SK-N-MC (cell line): ENCODE data around the gene PROSER2.
"Not testable (repeated sequence)": the region's sequence is repeated elsewhere in the genome, so short reads cannot be mapped to it uniquely, and the experiment has no call there.

Experiments used
- DNase-seq: peaks from one replicate; pipeline ENCODE4 v3.0.0-alpha.2; 2011; ENCODE audit warnings: low read depth, low spot score
- H3K27ac ChIP-seq: fragments of 200-600 bp; sonication (generic); 2 replicates; pipeline ENCODE4 v1.5.1; 2016; ENCODE audit warnings: mixed run types
- H3K36me3 ChIP-seq: fragments of 200-600 bp; sonication (generic); 2 replicates; pipeline ENCODE4 v1.6.1; 2017; ENCODE audit warnings: antibody characterized with exemption, low read length, mixed read lengths; ENCODE audit not compliant: insufficient read depth
- H3K4me3 ChIP-seq: fragments of 200-600 bp; sonication (generic); 2 replicates; pipeline ENCODE4 v1.5.1; 2016
- H3K9ac ChIP-seq: fragments of 200-600 bp; sonication (generic); 2 replicates; pipeline ENCODE4 v1.8.0; 2017; ENCODE audit warnings: mixed run types, mixed read lengths; ENCODE audit not compliant: insufficient read length
- H3K9me3 ChIP-seq: fragments of 200-600 bp; sonication (generic); 2 replicates; pipeline ENCODE4 v1.6.1; 2017; ENCODE audit warnings: low read depth, mild to moderate bottlenecking, antibody characterized with exemption, low read length, moderate library complexity, mixed read lengths
- EZH2 ChIP-seq: fragments of 200-600 bp; sonication (generic); IDR thresholded peaks from one replicate; pipeline ENCODE4 v1.6.1; 2017; ENCODE audit warnings: antibody characterized with exemption
- FOXP2 ChIP-seq: optimal IDR thresholded peaks from 2 replicates; pipeline ENCODE3; 2011; ENCODE audit warnings: mild to moderate bottlenecking, moderate library complexity; ENCODE audit not compliant: insufficient read depth; ENCODE audit errors: extremely low read length, control extremely low read depth
- POLR2AphosphoS5 ChIP-seq: IDR thresholded peaks from 2 replicates; pipeline ENCODE4 v1.6.1; 2012; ENCODE audit warnings: mild to moderate bottlenecking, low read depth, low read length, borderline replicate concordance

Gene PROSER2

DNA sequence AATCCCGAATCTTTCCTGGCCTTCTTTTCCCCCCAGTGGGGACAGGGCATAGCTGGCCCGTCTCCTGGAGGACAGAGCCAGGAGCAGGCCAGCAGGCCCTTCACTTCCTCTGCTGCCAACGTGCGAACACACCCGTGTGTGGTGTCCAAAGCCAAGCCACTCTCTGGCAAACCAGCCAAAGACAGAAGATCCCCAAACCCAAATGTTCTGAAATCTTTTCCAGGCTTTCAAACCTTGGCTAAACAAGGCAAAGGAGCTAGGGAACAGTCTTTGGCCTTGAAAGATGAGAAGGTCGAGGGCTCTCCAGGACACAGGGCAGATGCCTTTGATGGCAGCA, 63.0 kb downstream of the PROSER2 start:
- H3K9ac ChIP-seq, result no peak overlapping the region
- no peak overlapping the region for H3K4me3 ChIP-seq
- no peaks in the 10 kb centered on the region for H3K36me3 ChIP-seq
- DNase-seq, result no peak
- H3K9me3 ChIP-seq, result no peaks in the 10 kb centered on the region
- TF ChIP-seq EZH2, result no peak
- no peak for TF ChIP-seq POLR2AphosphoS5
- TF ChIP-seq FOXP2, result no peak
- H3K27ac ChIP-seq, result no peak overlapping the region

DNA sequence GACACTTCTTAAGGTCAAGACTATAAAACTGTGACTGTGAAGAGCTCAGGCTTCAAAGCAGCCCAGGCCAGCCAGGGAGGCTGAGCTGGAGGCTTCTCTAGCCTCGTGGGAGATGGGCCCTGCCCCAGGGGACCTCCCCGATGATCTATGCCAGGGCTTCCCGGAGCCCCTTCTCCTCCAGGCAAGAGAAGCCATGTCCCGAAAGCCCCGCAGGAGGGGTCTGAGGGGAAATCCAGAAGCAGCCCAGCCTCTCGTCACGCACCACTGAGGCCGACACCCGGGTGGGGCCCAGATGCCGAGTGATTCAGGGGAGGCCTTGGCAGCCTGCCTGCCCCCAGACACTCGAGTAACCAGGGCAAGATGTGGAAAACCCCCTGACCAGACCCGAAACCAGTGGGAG, 63.7 kb downstream of the PROSER2 start:
- H3K9ac ChIP-seq, result no peak overlapping the region
- H3K36me3 ChIP-seq, result no peaks in the 10 kb centered on the region
- H3K9me3 ChIP-seq, result no peaks in the 10 kb centered on the region
- H3K4me3 ChIP-seq, result no peak overlapping the region
- no peak for DNase-seq
- no peak overlapping the region for H3K27ac ChIP-seq
- TF ChIP-seq FOXP2 (no peak), EZH2 (no peak), POLR2AphosphoS5 (no peak)

DNA sequence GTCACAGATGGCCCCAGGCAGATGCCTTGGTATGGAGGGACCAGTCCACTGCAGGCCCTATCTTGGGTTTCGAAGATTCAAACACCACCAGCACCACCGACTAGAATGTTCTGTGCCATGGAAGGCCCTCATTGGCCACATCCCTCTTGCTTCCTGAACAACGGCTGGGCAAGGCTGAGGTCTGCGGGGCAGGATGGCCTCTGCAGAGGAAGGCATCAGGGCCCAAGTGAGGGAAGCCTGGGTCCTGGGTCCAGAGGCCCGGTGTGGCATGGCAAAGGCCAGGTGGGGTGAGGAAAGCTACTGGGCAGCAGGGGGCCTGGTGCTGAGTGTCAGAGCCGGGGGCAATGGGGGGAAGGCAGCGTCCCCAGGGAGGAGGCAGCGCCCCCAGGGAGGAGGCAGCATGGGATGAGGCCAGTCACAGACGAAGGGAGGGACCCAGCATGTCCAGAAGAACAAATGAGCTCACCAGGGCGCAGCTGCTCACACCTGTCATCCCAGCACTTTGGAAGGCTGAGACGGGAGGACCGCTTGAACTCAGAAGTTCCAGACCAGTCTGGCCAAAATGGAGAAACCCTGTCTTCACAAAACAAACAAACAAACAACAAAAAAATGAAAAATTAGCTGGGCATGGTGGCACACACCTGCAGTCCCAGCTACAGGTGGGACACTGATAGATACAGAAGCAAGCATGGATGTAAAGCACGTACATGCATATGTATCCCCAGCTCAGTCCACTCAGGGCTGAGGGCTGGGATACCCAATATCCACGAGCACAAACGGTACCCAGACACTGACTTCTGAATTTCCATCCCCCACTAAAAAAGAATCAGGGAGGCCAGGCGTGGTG, 64.4 kb downstream of the PROSER2 start:
- TF ChIP-seq EZH2 (no peak), POLR2AphosphoS5 (no peak), FOXP2 (no peak)
- H3K27ac ChIP-seq, result no peak overlapping the region
- H3K4me3 ChIP-seq, result no peak overlapping the region
- DNase-seq, result no peak
- H3K9me3 ChIP-seq, result no peaks in the 10 kb centered on the region
- no peaks in the 10 kb centered on the region for H3K36me3 ChIP-seq
- no peak overlapping the region for H3K9ac ChIP-seq

DNA sequence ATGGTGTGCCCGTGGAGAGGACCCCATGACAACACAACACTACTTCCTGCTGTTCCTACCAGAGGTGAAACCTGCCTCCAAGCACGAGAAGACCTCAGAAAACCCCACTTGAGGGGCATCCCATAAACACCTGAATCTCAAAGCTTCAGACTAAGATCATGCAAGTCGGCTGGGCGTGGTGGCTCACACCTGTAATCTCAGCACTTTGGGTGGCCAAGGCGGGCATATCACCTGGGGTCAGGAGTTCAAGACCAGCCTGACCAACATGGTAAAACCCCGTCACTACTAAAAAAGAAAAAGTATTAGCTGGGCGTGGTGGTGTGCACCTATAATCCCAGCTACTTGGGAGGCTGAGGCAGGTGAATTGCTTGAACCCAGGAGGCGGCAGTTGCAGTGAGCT, 66.1 kb downstream of the PROSER2 start:
- H3K36me3 ChIP-seq, H3K9me3 ChIP-seq, H3K9ac ChIP-seq, H3K4me3 ChIP-seq, H3K27ac ChIP-seq, DNase-seq: not testable (repeated sequence)

DNA sequence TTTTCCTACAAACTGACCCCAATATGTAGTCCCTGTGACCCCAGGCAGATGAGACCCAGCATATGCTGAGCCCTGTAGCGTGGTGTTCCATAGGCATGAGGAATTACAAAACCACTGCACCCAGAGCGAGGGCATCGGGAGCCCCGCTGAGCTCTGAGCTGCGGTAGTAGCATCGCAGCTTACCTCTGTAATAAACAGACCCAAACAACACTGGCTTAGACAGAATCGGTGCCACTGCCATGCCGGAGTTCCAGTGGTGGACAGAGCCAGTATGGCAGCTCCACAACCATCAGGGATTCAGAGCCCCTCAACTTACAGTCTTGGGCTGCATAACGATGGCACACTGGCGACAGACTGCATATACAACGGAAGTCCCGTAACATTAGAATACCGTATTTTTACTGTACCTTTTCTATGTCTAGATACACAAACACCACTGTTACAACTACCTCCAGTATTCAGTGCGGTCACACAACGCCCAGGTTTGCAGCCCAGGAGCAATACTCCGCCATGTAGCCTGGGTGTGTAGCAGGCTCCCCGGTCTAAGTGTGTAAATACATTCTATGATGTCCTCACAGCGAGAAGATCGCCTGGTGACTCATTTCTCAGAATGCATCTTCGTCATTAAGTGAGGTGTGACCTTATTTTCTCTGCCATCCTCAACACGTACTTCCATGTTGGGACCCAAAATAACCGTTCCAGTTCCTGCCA, 68.8 kb downstream of the PROSER2 start:
- no peak overlapping the region for H3K9ac ChIP-seq
- TF ChIP-seq FOXP2 (no peak), EZH2 (no peak), POLR2AphosphoS5 (no peak)
- no peak overlapping the region for H3K27ac ChIP-seq
- no peak overlapping the region for H3K4me3 ChIP-seq
- no peak for DNase-seq
- no peaks in the 10 kb centered on the region for H3K9me3 ChIP-seq
- no peaks in the 10 kb centered on the region for H3K36me3 ChIP-seq

DNA sequence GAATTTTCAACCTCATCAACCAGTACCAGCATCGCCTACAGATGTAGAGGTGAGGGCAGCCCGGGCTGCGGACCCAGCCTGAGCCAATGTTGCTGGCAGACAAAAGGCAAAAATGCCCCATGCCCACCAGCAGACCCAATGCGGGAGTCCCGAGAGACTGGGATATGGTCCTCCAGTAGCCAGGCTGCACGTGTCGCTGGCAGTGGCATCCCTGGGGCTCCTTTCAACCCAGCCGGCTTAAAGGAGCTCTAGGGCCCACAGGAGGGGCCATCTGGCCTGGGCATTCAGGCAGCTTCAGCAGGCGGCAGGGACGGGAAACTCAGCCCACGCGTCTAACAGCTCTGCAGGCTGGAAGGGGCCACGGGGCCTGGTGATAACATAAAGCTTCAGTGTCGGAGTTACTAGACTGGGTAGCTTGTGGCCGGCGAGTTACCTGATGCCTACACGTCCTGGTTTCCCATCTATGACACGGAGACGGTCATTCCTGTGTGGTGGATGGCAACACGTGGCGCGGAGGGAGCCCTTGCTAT, 70.7 kb downstream of the PROSER2 start:
- Histone ChIP-seq H3K9ac (no peak overlapping the region), H3K4me3 (no peak overlapping the region), H3K36me3 (no peaks in the 10 kb centered on the region), H3K27ac (no peak overlapping the region), H3K9me3 (no peaks in the 10 kb centered on the region)
- no peak for DNase-seq
- TF ChIP-seq FOXP2 (no peak), POLR2AphosphoS5 (no peak), EZH2 (no peak)

DNA sequence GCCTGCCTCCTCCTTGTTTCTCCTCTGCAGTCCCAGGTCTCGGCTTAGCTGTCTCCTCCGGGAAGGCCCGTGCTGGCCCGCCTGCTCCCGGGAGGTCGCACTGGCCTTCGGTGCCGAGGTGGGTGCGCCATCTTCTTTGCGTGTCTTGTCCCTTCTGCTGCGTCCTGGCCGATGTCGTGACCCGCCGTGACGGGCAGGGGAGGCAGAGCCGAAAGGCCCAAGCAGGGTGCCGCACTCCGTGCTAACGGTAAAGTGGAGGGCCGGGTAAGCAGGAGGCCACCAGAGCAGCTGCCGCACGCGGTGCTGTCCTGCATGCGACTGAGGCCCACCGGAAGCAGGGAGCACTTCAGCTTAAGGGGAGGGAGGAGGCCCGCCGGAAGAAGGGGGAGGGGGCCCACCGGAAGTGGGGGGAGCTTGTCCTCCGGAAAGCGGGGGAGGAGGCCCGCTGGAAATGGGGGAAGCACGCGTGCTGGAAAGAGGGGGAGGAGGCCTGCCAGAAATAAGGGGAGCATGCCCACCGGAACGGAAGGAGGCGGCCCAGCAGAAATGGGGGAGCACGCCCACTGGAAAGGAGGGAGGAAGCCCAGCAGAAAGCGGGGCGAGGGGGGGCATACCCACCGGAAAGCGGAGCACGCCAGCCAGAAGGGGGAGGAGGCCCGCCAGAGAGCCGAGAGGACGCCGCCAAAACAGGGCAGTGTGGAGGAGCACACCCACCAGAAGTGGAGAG, 71.4 kb downstream of the PROSER2 start:
- no peaks in the 10 kb centered on the region for H3K9me3 ChIP-seq
- no peak overlapping the region for H3K9ac ChIP-seq
- no peak overlapping the region for H3K27ac ChIP-seq
- no peak overlapping the region for H3K4me3 ChIP-seq
- DNase-seq, result peak; percentile 12
- H3K36me3 ChIP-seq, result no peaks in the 10 kb centered on the region
- TF ChIP-seq FOXP2, result no peak
- TF ChIP-seq POLR2AphosphoS5, result peak; percentile 64; the same call in 1 of the 2 replicates

DNA sequence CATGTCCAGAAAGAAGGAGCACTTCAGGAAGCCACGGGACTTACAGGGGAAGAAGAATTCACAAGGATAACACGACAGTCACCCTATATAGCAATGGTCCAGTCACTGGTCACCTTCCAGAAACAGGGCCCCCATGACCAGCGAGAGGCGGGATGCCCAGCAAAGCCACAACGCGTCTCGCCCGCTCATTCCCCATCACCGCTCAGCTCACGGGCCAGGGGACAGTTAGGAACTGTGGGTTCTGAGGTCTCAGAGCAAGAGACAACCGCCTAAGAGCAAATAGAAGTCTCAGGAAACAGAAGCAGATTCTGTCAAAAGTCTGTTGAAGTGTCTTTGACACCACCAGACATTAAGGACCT, 71.9 kb downstream of the PROSER2 start:
- TF ChIP-seq POLR2AphosphoS5 (no peak), FOXP2 (no peak), EZH2 (no peak)
- no peak for DNase-seq
- Histone ChIP-seq H3K27ac (no peak overlapping the region), H3K4me3 (no peak overlapping the region), H3K9ac (no peak overlapping the region), H3K9me3 (no peaks in the 10 kb centered on the region), H3K36me3 (no peaks in the 10 kb centered on the region)
